Activated T-helper 2 cell treated with anti-CD3 and anti-CD28 coated beads, Interferon-gamma antibody, Interleukin-2, Interleukin-4, amounts not matched to agents 10 μg/mL and 5 μg/mL and 100 μg/mL, durations not matched to agents 14 hours and 24 hours and 36 hours (primary cell): ENCODE measurements around the gene PSMD12. TPM values are rescaled to one million over a fixed set of nuclear protein-coding genes. Genes with fewer than 3 reads are reported as not detected.

ENCODE experiments used
- total RNA-seq: library from RNA; stranded (reverse); gene quantifications from 2 replicates; pipeline ENCODE4 v1.2.3, GENCODE V29; 2022

Gene PSMD12
- total RNA-seq, 1 donor from 2014 or later = 75.4 TPM

Other genes with a start within 250 kb of the PSMD12 start
- 67.1 and 71.7 TPM in 2 replicates for gene HELZ, start 121.4 kb downstream of the PSMD12 start, total RNA-seq
- gene PITPNC1, start 10.7 kb upstream of the PSMD12 start, total RNA-seq = 10.9 and 11.2 TPM in 2 replicates